MM.1S (cell line): ENCODE data around the gene JPH4.

Experiments
- CTCF ChIP-seq: fragments of 300-600 bp; sonication (generic); IDR thresholded peaks from 2 replicates; pipeline ENCODE4 v1.5.1; 2016; ENCODE audit warnings: antibody characterized with exemption, low read length, mixed read lengths
- EZH2 ChIP-seq: fragments of 300-600 bp; sonication (generic); optimal IDR thresholded peaks from 2 replicates; pipeline ENCODE3; 2017; ENCODE audit warnings: low read depth, mild to moderate bottlenecking, antibody characterized with exemption, low read length, mixed read lengths
- EZH2phosphoT487 ChIP-seq: fragments of 300-600 bp; sonication (generic); IDR thresholded peaks from 2 replicates; pipeline ENCODE4 v1.6.1; 2018; ENCODE audit warnings: antibody characterized with exemption, low read length

GRCh38 chr14:23520899-23521533 lies 57.6 kb downstream of the JPH4 start:
- TF ChIP-seq CTCF (no peak), EZH2 (no peak), EZH2phosphoT487 (no peak)
